ENCODE results near the gene SEPTIN6. TPM values are rescaled to one million over a fixed set of nuclear protein-coding genes. Genes with fewer than 3 reads are reported as not detected.
"Not testable (repeated sequence)": the region's sequence is repeated elsewhere in the genome, so short reads cannot be mapped to it uniquely, and the experiment has no call there.

Gene SEPTIN6
- polyA plus RNA-seq, 2 donors = 5.4 to 7.3 TPM

- H3K27ac ChIP-seq (ENCODE audit: low read depth in 2 of 2, low read length in 1 of 2) = peak overlapping the region; percentile 72 to 76
- no peaks in the 10 kb centered on the region for H3K9me3 ChIP-seq (ENCODE audit: control insufficient read depth in 2 of 2, insufficient read depth in 1 of 2, low read depth in 1 of 2, low read length in 1 of 2)
- no peaks in the 10 kb centered on the region for H3K36me3 ChIP-seq (ENCODE audit: control insufficient read depth in 2 of 2, insufficient read depth in 2 of 2, low read length in 1 of 2)
- no peaks in the 10 kb centered on the region for H3K27me3 ChIP-seq (ENCODE audit: control insufficient read depth in 1 of 2, insufficient read depth in 2 of 2, low read length in 2 of 2)
- WGBS, 2 donors = 1 to 17% methylated on average over 34 to 66 of the region's 66 CpGs
- H3K4me1 ChIP-seq (ENCODE audit: control insufficient read depth in 2 of 2, insufficient read depth in 2 of 2, low read length in 1 of 2) = no peaks in the 10 kb centered on the region
- H3K4me3 ChIP-seq (ENCODE audit: low read depth in 1 of 2, low read length in 2 of 2) = peak overlapping the region; percentile 56 to 80
These were observed 553 bp downstream of the SEPTIN6 start for GRCh38 chrX:119692191-119693039.

- peak overlapping the region in 1 of 2 donors; percentile 0 for H3K27ac ChIP-seq (ENCODE audit: low read depth in 2 of 2, low read length in 1 of 2)
- peak overlapping the region in 1 of 2 donors; percentile 56 for H3K4me3 ChIP-seq (ENCODE audit: low read depth in 1 of 2, low read length in 2 of 2)
- no peaks in the 10 kb centered on the region for H3K4me1 ChIP-seq (ENCODE audit: control insufficient read depth in 2 of 2, insufficient read depth in 2 of 2, low read length in 1 of 2)
- H3K9me3 ChIP-seq (ENCODE audit: control insufficient read depth in 2 of 2, insufficient read depth in 1 of 2, low read depth in 1 of 2, low read length in 1 of 2) = no peaks in the 10 kb centered on the region
- H3K27me3 ChIP-seq (ENCODE audit: control insufficient read depth in 1 of 2, insufficient read depth in 2 of 2, low read length in 2 of 2) = no peaks in the 10 kb centered on the region
- no peaks in the 10 kb centered on the region for H3K36me3 ChIP-seq (ENCODE audit: control insufficient read depth in 2 of 2, insufficient read depth in 2 of 2, low read length in 1 of 2)
- WGBS, 2 donors = 51 to 56% methylated on average over 8 of the region's 8 CpGs
These were observed 1.8 kb downstream of the SEPTIN6 start for GRCh38 chrX:119690921-119691716.

- H3K27me3 ChIP-seq (ENCODE audit: control insufficient read depth in 1 of 2, insufficient read depth in 2 of 2, low read length in 2 of 2) = no peaks in the 10 kb centered on the region
- no peaks in the 10 kb centered on the region for H3K36me3 ChIP-seq (ENCODE audit: control insufficient read depth in 2 of 2, insufficient read depth in 2 of 2, low read length in 1 of 2)
- no peak overlapping the region for H3K4me3 ChIP-seq (ENCODE audit: low read depth in 1 of 2, low read length in 2 of 2)
- 64 to 83% methylated on average over 4 of the region's 4 CpGs for WGBS, 2 donors
- H3K9me3 ChIP-seq (ENCODE audit: control insufficient read depth in 2 of 2, insufficient read depth in 1 of 2, low read depth in 1 of 2, low read length in 1 of 2) = no peaks in the 10 kb centered on the region
- no peak overlapping the region for H3K27ac ChIP-seq (ENCODE audit: low read depth in 2 of 2, low read length in 1 of 2)
- no peaks in the 10 kb centered on the region for H3K4me1 ChIP-seq (ENCODE audit: control insufficient read depth in 2 of 2, insufficient read depth in 2 of 2, low read length in 1 of 2)
These were observed 4.1 kb downstream of the SEPTIN6 start for GRCh38 chrX:119688911-119689321.

- 66 to 68% methylated on average over 5 of the region's 5 CpGs for whole genome bisulfite sequencing, 2 donors
- Histone ChIP-seq H3K27me3 (ENCODE audit: control insufficient read depth in 1 of 2, insufficient read depth in 2 of 2, low read length in 2 of 2) (no peaks in the 10 kb centered on the region), H3K4me1 (ENCODE audit: control insufficient read depth in 2 of 2, insufficient read depth in 2 of 2, low read length in 1 of 2) (no peaks in the 10 kb centered on the region), H3K9me3 (ENCODE audit: control insufficient read depth in 2 of 2, insufficient read depth in 1 of 2, low read depth in 1 of 2, low read length in 1 of 2) (no peaks in the 10 kb centered on the region), H3K4me3 (ENCODE audit: low read depth in 1 of 2, low read length in 2 of 2) (no peak overlapping the region), H3K36me3 (ENCODE audit: control insufficient read depth in 2 of 2, insufficient read depth in 2 of 2, low read length in 1 of 2) (no peaks in the 10 kb centered on the region), H3K27ac (ENCODE audit: low read depth in 2 of 2, low read length in 1 of 2) (no peak overlapping the region)
These were observed 5.1 kb downstream of the SEPTIN6 start for GRCh38 chrX:119687661-119688413.

- Histone ChIP-seq H3K4me1 (ENCODE audit: control insufficient read depth in 2 of 2, insufficient read depth in 2 of 2, low read length in 1 of 2) (no peaks in the 10 kb centered on the region), H3K27ac (ENCODE audit: low read depth in 2 of 2, low read length in 1 of 2) (peak overlapping the region; percentile 75 to 82), H3K36me3 (ENCODE audit: control insufficient read depth in 2 of 2, insufficient read depth in 2 of 2, low read length in 1 of 2) (no peaks in the 10 kb centered on the region), H3K9me3 (ENCODE audit: control insufficient read depth in 2 of 2, insufficient read depth in 1 of 2, low read depth in 1 of 2, low read length in 1 of 2) (no peaks in the 10 kb centered on the region), H3K4me3 (ENCODE audit: low read depth in 1 of 2, low read length in 2 of 2) (no peak overlapping the region), H3K27me3 (ENCODE audit: control insufficient read depth in 1 of 2, insufficient read depth in 2 of 2, low read length in 2 of 2) (no peaks in the 10 kb centered on the region)
- WGBS, 2 donors = 62 to 69% methylated on average over 12 of the region's 12 CpGs
These were observed 6.8 kb downstream of the SEPTIN6 start for GRCh38 chrX:119686087-119686691.

- no peaks in the 10 kb centered on the region for H3K4me1 ChIP-seq (ENCODE audit: control insufficient read depth in 2 of 2, insufficient read depth in 2 of 2, low read length in 1 of 2)
- no peaks in the 10 kb centered on the region for H3K27me3 ChIP-seq (ENCODE audit: control insufficient read depth in 1 of 2, insufficient read depth in 2 of 2, low read length in 2 of 2)
- peak overlapping the region; percentile 75 to 82 for H3K27ac ChIP-seq (ENCODE audit: low read depth in 2 of 2, low read length in 1 of 2)
- WGBS, 2 donors = 45 to 50% methylated on average over 15 of the region's 15 CpGs
- no peaks in the 10 kb centered on the region for H3K36me3 ChIP-seq (ENCODE audit: control insufficient read depth in 2 of 2, insufficient read depth in 2 of 2, low read length in 1 of 2)
- no peaks in the 10 kb centered on the region for H3K9me3 ChIP-seq (ENCODE audit: control insufficient read depth in 2 of 2, insufficient read depth in 1 of 2, low read depth in 1 of 2, low read length in 1 of 2)
- H3K4me3 ChIP-seq (ENCODE audit: low read depth in 1 of 2, low read length in 2 of 2) = no peak overlapping the region
These were observed 7.5 kb downstream of the SEPTIN6 start for GRCh38 chrX:119685225-119686066.

GRCh38 chrX:119684916-119685224 lies 8.1 kb downstream of the SEPTIN6 start:
- WGBS, 2 donors = 35 to 44% methylated on average over 1 of the region's 1 CpG

GRCh38 chrX:119684312-119684711 lies 8.7 kb downstream of the SEPTIN6 start:
- not testable (repeated sequence) for H3K4me1 ChIP-seq (ENCODE audit: control insufficient read depth in 2 of 2, insufficient read depth in 2 of 2, low read length in 1 of 2); H3K9me3 ChIP-seq (ENCODE audit: control insufficient read depth in 2 of 2, insufficient read depth in 1 of 2, low read depth in 1 of 2, low read length in 1 of 2); H3K36me3 ChIP-seq (ENCODE audit: control insufficient read depth in 2 of 2, insufficient read depth in 2 of 2, low read length in 1 of 2); H3K27me3 ChIP-seq (ENCODE audit: control insufficient read depth in 1 of 2, insufficient read depth in 2 of 2, low read length in 2 of 2); H3K4me3 ChIP-seq (ENCODE audit: low read depth in 1 of 2, low read length in 2 of 2)
- 81 to 87% methylated on average over 8 of the region's 8 CpGs for WGBS, 2 donors
- peak overlapping the region in 1 of 2 donors; percentile 47 for H3K27ac ChIP-seq (ENCODE audit: low read depth in 2 of 2, low read length in 1 of 2)

More at GRCh38 chrX:119684916-119685224, 8.1 kb downstream of the SEPTIN6 start:
- Histone ChIP-seq H3K27ac (ENCODE audit: low read depth in 2 of 2, low read length in 1 of 2) (peak overlapping the region; percentile 75 to 82), H3K9me3 (ENCODE audit: control insufficient read depth in 2 of 2, insufficient read depth in 1 of 2, low read depth in 1 of 2, low read length in 1 of 2) (no peaks in the 10 kb centered on the region), H3K36me3 (ENCODE audit: control insufficient read depth in 2 of 2, insufficient read depth in 2 of 2, low read length in 1 of 2) (no peaks in the 10 kb centered on the region), H3K4me1 (ENCODE audit: control insufficient read depth in 2 of 2, insufficient read depth in 2 of 2, low read length in 1 of 2) (no peaks in the 10 kb centered on the region), H3K4me3 (ENCODE audit: low read depth in 1 of 2, low read length in 2 of 2) (no peak overlapping the region), H3K27me3 (ENCODE audit: control insufficient read depth in 1 of 2, insufficient read depth in 2 of 2, low read length in 2 of 2) (no peaks in the 10 kb centered on the region)
